Activated CD8-positive, alpha-beta memory T cell treated with anti-CD3 and anti-CD28 coated beads for 4 hours (primary cell): Measurements from ENCODE around the gene ZNF33A.
"Not testable (repeated sequence)": the region's sequence is repeated elsewhere in the genome, so short reads cannot be mapped to it uniquely, and the experiment has no call there.

Experiments
- DNase-seq, 2 donors: peaks; one replicate each; pipeline ENCODE4 v3.0.0-alpha.2; 2020; ENCODE audit warnings: low read depth in 2 of 2

ZNF33A gene

DNA sequence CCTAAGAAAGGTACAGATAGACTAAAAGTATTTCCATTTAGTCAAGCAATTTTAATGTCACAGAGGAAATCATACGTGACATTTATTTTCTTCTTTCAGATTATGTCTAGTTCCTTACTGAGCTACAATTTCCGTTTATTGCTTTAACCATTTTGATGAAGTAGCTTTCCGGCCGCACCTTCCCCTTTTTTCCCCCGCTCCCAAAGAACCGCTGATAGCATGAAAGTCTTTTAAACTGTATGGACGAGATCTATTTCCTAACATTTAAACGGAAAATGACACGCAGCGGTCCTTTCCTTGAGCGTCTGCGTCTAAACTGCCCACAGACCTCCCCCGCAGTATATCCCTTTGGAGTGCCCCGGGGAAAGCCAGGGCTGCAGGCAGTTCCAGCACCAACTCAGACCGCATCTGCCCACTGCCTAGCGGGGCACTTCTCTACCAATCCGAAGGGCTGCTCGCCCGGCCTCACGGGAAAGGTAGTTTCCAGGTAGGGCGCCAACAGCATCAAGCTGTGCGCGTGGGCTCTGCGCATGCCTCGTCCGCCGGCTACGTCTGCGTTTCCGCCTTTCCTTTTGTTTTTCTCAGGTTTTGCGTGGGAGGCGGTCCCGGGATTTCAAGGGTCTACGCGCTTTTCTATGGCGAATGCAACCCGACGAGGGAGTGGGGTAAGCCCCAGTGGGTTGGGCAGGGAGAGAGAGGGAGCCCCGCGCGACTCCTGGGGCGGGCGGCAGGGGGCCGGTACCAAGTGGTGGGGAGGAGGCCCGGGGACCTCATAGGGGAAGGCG, at the start of gene ZNF33A:
ZNF33A (plus strand) TSS at position 557 of the 785 bp plus-strand sequence. CDS start 1,667 bp downstream, outside the sequence.
- DNase-seq = peak; percentile 77 to 89

DNA sequence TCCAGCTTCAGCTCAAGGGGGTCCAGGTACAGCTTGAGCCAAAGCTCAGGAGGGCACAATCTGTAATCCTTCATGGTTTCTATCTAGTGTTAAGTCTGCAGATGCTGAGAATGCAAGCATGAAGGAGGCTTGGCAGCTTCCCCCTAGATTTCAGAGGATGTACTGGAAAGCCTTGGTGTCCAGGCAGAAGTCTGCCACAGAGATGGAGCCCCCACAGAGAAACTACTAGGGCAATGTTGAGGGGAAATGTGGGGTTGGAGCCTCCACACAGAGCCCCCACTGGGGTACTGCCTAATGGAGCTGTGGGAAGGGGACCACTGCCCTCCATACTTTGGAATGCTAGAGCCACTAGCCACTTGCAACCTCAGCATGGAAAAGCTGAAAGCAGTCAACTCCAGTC, 45.5 kb upstream of the ZNF33A start:
- no peak for DNase-seq

DNA sequence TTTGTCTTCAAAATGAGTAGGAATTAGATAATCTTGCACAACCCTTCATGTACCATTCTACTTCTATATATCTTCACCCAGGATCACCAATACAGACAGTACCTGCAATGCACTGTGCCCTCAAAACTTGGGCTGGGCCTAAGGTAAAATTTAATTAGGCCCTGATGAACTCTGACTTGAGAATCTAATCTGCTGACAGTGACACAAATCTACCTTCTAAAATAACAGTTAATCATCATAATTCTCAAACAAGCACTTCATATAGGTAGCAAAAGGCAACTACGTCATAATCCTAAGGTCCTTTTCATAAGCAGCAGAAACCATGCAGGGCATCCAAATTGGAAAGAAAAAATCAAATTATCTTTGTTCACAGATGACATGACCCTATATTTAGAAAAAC, 38.1 kb upstream of the ZNF33A start:
- no peak for DNase-seq

DNA sequence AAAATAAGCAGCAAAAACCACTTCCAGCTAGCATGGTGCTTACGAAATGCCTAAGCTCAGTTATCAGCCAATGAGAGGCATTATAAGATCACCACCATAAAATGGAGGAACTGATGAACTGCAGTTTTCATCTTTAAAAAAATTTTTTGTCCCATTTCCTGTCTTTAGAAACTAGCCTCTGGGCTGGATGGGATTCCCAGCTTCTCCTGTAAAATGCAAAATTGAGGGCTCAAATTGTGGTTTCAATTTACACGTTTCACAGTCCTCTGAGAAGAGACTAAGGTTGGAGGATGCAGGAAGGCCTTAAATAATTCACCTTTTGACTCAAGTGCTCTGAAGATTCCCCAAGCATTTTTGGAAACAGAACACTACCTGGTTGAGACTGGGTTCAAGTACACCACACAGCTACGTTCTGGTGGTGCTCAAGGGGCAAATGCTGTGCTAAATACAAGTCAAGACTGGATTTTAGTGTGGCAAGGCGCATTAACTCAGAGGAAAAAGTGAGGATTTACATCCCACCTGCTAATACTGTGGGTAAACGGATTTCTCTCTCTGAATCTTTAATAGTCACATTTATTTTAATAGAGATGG, 35.0 kb upstream of the ZNF33A start:
- DNase-seq = no peak

GRCh38 chr10:37976091-37976879, 34.2 kb upstream of the ZNF33A start, which contains the start of gene ZNF25:
ZNF25 (minus strand) TSS chr10:37976647; CDS start chr10:37971722, 4,925 bp downstream.
- DNase-seq = peak; percentile 96 to 97

DNA sequence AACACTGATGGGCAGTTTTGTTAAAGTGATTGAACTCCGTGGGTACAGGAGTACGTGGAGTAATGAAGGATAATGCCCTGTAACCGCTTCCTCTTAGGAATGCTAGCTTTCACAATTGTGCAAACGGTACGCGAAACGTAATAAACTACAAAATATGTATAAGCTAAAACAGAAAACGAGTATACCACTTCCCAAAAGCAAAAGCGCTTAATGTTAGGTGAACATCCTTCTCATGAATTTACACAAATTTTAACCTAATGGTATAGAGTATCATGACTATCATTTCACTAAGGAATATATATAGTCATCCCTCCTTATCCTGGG, 33.6 kb upstream of the ZNF33A start:
- no peak for DNase-seq

- DNase-seq = no peak
These were observed 18.8 kb upstream of the ZNF33A start for GRCh38 chr10:37991655-37992054.

GRCh38 chr10:37992083-37992482, 18.4 kb upstream of the ZNF33A start:
- no peak for DNase-seq

- not testable (repeated sequence) for DNase-seq
These were observed 11.6 kb upstream of the ZNF33A start for GRCh38 chr10:37998920-37999319.

- DNase-seq = not testable (repeated sequence)
These were observed 10.0 kb upstream of the ZNF33A start for GRCh38 chr10:38000474-38000873.

DNA sequence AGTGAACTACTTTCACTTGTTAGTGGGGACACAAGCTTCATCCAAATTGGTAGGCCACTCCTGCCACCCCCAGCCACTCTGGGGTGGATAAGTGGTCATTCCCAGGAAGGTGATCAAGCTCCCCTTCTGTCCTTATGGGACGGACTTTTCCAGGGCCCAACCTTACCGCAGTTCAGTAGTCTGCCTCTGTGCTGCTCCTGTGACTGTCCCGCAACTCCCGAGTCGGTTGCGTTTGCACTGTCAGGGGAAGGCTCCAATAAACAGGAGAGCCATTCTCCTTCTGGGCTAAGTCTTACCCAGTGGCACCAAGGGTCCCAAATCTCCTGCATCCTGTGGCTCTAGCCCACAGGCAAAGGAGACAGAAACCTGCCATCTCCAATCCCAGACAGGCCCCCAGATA, 7.4 kb upstream of the ZNF33A start:
- DNase-seq = no peak

- no peak for DNase-seq
These were observed 6.9 kb upstream of the ZNF33A start for GRCh38 chr10:38003588-38003987.

GRCh38 chr10:38007551-38007950, 2.9 kb upstream of the ZNF33A start:
- DNase-seq = no peak

DNA sequence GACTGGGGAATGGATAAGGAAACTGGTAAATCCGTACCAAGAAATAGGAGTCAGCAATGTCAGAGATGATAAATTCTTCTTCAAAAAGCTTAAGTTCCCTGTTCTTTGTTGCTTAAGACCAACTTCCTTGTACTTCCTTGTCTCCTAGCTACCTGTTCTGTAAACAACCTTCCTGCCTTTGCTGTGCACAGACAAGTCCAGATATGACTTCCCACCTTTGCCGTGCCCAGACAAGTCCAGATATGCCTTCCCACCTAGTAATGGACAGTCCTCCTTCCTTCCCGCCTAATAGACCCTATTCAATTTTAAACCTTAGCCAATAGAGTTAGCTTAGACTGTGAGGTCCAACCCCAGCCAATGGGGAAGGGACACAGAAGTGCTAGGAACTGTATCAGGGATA, 2.5 kb upstream of the ZNF33A start:
- no peak for DNase-seq

GRCh38 chr10:38016354-38016753, 5.9 kb downstream of the ZNF33A start:
- DNase-seq = no peak

DNA sequence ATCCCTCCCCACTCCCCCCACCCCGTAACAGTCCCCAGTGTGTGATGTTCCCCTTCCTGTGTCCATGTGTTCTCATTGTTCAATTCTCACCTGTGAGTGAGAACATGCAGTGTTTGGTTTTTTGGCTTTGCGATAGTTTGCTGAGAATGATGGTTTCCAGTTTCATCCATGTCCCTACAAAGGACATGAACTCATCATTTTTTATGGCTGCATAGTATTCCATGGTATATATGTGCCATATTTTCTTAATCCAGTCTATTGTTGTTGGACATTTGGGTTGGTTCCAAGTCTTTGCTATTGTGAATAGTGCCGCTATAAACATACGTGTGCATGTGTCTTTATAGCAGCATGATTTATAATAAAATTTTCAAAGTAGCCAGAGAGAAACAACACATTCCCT, 8.6 kb downstream of the ZNF33A start:
- DNase-seq = not testable (repeated sequence)

- DNase-seq = no peak
These were observed 14.8 kb downstream of the ZNF33A start for GRCh38 chr10:38025283-38025682.

GRCh38 chr10:38027986-38028385, 17.5 kb downstream of the ZNF33A start:
- no peak for DNase-seq

GRCh38 chr10:38032886-38033285, 22.4 kb downstream of the ZNF33A start:
- DNase-seq = no peak

- no peak for DNase-seq
These were observed 27.8 kb downstream of the ZNF33A start for GRCh38 chr10:38038107-38038931.

- no peak for DNase-seq
These were observed 28.4 kb downstream of the ZNF33A start for GRCh38 chr10:38038932-38039245.

GRCh38 chr10:38043516-38043915, 33.0 kb downstream of the ZNF33A start:
- no peak for DNase-seq
